ENCODE measurements around the gene SCRN1.

- TF ChIP-seq ZNF138 (CRISPR knock-in tag; conservative IDR thresholded peaks at IDR 0.05), result no peak
- no peak for TF ChIP-seq USF2 (CRISPR knock-in tag; IDR thresholded peaks at IDR 0.05)
- TF ChIP-seq ARID4B (CRISPR knock-in tag; IDR thresholded peaks at IDR 0.05; ENCODE audit: borderline replicate concordance), result no peak
- no peak for TF ChIP-seq CTCF (IDR thresholded peaks at IDR 0.05)
- no peak for TF ChIP-seq ETV6 (CRISPR knock-in tag; IDR thresholded peaks at IDR 0.05)
- no peak for TF ChIP-seq SMAD4 (CRISPR knock-in tag; IDR thresholded peaks at IDR 0.05)
- TF ChIP-seq SMAD3 (CRISPR knock-in tag; IDR thresholded peaks at IDR 0.05; ENCODE audit: borderline replicate concordance), result no peak
- no peak for TF ChIP-seq GTF2I (CRISPR knock-in tag; conservative IDR thresholded peaks at IDR 0.05)
- TF ChIP-seq NFYB (CRISPR knock-in tag; conservative IDR thresholded peaks at IDR 0.05; ENCODE audit: low read depth), result no peak
- TF ChIP-seq SP1 (CRISPR knock-in tag; conservative IDR thresholded peaks at IDR 0.05), result no peak
- no peak for TF ChIP-seq GABPB1 (CRISPR knock-in tag; IDR thresholded peaks at IDR 0.05)
- TF ChIP-seq E2F1 (CRISPR knock-in tag; IDR thresholded peaks at IDR 0.05), result no peak
- TF ChIP-seq MXD4 (CRISPR knock-in tag; IDR thresholded peaks at IDR 0.05; ENCODE audit: borderline replicate concordance), result no peak
- TF ChIP-seq NR2C2 (CRISPR knock-in tag; IDR thresholded peaks at IDR 0.05), result no peak
These were observed 8.9 kb upstream of the SCRN1 start for GRCh38 chr7:29998489-29998888.
